ENCODE results near the gene RIMBP2.

RIMBP2 gene

DNA sequence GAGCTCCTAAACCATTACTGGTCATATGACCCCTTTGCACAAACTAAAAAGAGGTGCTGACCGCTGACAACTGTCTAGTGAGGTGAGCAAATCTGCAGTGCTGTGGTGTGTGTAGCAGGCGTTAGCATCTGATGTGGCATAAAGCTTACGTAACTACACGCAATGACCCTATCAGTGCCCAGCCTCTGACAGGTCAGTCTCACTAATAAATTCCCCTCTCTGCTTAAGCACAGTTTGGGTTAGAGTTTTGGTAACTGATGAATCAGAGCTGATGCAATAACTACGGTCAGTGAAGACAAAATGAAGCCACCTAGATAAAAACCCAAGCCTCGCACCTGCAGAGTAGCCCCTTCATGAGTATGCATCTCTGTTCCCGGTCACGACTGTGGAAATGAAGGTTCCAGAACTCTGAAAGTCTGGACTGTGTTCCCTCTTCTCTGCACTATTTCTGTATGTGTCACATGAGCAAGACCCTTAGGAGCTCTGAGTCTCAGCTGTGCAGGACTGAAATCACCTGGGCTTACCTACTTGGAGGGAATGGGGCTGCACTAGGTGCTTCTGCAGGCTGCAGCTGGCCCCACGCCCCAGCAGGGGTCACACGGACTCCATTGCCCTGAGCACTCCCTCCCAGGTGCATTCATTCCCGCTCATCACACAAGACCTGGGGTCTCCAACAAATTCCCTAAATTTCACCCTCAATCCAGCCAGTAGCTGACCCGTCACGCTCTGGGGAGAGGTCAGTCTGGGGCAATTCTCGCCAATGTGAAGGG lies 54.4 kb downstream of the RIMBP2 start:
- no peaks in the 10 kb centered on the region for H3K27me3 ChIP-seq (ENCODE audit: control insufficient read depth, insufficient read depth, low read length)

DNA sequence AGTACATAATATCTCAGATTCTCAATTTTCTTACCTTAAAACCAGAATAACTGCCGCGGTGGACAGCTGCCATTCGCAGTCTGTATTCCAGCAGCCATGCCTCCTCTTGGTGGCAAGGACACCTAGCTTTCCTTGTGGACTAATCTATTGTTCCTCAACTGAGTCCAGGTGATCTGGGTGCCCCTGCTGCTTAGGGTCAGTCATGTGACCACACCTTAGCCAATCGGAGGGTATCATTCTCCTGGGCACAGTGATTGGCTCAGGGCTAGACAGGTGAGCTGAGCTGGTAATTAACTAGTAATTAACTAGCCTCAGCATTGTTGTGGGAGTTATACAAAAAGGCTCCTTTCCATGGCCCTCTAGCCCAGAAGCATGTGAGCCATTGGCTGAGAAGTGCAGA lies 55.0 kb downstream of the RIMBP2 start:
- no peaks in the 10 kb centered on the region for H3K9me3 ChIP-seq (ENCODE audit: control insufficient read depth, low read depth, low read length)
- H3K27ac ChIP-seq (ENCODE audit: low read length), result no peak overlapping the region
- no peak overlapping the region for H3K4me3 ChIP-seq (ENCODE audit: low read length)

More for the DNA sequence above, 54.4 kb downstream of the RIMBP2 start:
- Histone ChIP-seq H3K4me1 (ENCODE audit: control insufficient read depth, low read depth, low read length) (no peaks in the 10 kb centered on the region), H3K27ac (ENCODE audit: low read length) (no peak overlapping the region), H3K36me3 (ENCODE audit: control insufficient read depth, low read depth, low read length) (no peaks in the 10 kb centered on the region), H3K4me3 (ENCODE audit: low read length) (no peak overlapping the region), H3K9me3 (ENCODE audit: control insufficient read depth, low read depth, low read length) (no peaks in the 10 kb centered on the region), H3K9ac (ENCODE audit: low read length) (no peak overlapping the region)

DNA sequence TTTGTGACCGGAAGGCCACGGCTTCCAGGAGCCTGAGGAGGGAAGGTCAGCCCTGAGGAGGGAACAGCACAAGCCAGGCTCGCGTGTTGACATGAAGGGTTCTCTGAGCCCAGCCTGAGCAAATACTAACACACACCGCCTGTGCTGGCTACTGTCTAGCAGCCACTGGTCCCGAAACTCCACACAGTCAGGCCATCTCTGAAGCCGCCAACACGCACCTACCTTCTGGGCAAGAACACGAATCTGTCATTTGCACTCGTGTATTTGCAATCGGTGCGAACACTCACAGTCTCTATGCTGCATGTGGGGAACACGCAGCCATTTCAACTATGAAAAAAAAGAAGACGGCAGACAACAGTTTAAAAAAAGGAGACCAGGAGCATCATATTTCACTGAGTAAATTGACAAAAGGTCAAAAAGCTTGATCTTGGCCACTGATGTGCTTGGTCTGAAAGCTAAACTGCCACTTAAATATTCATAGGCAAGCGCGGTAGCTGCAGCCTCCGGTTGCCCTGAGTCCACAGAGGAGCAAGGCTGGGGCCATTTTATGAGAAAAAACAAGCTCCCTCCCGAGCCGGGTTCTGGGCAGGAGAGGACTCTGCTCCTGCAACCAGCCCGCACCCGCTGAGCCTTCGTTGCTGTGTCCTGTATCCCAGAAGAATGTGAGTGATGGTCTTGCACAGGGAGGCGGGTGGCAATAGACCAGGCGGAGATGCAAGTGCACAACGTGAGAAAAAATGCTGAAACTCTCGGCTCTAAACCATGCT lies 57.8 kb downstream of the RIMBP2 start:
- H3K27me3 ChIP-seq (ENCODE audit: control insufficient read depth, insufficient read depth, low read length), result no peaks in the 10 kb centered on the region
- no peak overlapping the region for H3K27ac ChIP-seq (ENCODE audit: low read length)
- peaks cover 3% of the 10 kb centered on the region for H3K9me3 ChIP-seq (ENCODE audit: control insufficient read depth, low read depth, low read length)
- no peaks in the 10 kb centered on the region for H3K36me3 ChIP-seq (ENCODE audit: control insufficient read depth, low read depth, low read length)
- H3K9ac ChIP-seq (ENCODE audit: low read length), result no peak overlapping the region
- H3K4me3 ChIP-seq (ENCODE audit: low read length), result no peak overlapping the region
- no peaks in the 10 kb centered on the region for H3K4me1 ChIP-seq (ENCODE audit: control insufficient read depth, low read depth, low read length)

More for the DNA sequence above, 55.0 kb downstream of the RIMBP2 start:
- H3K36me3 ChIP-seq (ENCODE audit: control insufficient read depth, low read depth, low read length), result no peaks in the 10 kb centered on the region
- H3K4me1 ChIP-seq (ENCODE audit: control insufficient read depth, low read depth, low read length), result no peaks in the 10 kb centered on the region
- no peaks in the 10 kb centered on the region for H3K27me3 ChIP-seq (ENCODE audit: control insufficient read depth, insufficient read depth, low read length)
- no peak overlapping the region for H3K9ac ChIP-seq (ENCODE audit: low read length)

DNA sequence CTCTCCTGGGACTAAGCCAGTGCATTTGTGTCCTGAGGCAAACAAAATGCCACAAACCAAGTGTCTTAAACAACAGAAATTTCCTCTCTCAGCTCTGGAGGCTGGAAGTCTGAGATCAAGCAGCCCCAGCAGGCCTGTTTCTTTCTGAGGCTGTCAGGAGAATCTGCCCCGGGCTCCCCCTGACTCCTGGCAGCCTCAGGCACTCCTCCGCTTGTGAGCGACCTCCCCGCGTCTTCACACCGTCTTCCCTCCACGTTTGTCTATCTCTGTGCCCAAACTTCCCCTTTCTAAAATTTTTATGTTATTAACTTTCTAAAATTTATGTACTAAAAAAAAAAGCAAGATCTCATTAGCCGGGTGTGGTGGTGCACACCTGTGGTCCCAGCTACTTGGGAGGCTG lies 59.7 kb downstream of the RIMBP2 start:
- no peaks in the 10 kb centered on the region for H3K27me3 ChIP-seq (ENCODE audit: control insufficient read depth, insufficient read depth, low read length)
- no peak overlapping the region for H3K9ac ChIP-seq (ENCODE audit: low read length)
- no peak overlapping the region for H3K4me3 ChIP-seq (ENCODE audit: low read length)
- H3K9me3 ChIP-seq (ENCODE audit: control insufficient read depth, low read depth, low read length), result peaks cover 3% of the 10 kb centered on the region
- no peak overlapping the region for H3K27ac ChIP-seq (ENCODE audit: low read length)
- H3K36me3 ChIP-seq (ENCODE audit: control insufficient read depth, low read depth, low read length), result no peaks in the 10 kb centered on the region
- H3K4me1 ChIP-seq (ENCODE audit: control insufficient read depth, low read depth, low read length), result no peaks in the 10 kb centered on the region

DNA sequence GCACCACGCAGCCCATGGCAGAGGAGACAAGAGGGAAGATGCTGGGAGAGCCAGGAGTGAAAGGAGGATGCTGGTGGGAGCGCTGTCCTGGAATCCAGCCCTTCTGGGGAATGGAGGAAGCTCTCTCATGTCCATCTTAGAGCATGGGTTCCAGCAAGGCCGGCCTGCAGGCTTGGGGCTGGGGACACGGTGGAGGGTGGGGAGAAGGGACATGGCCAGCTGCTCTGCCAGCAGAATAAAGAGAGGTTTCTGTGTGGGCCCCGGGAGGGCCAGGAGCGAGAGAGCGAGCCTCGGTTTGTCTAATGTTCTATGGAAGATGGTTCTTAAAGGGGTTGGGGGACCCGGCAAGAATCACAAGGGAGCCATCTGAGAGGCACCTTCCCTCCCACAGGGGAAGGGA lies 60.2 kb downstream of the RIMBP2 start:
- Histone ChIP-seq H3K4me1 (ENCODE audit: control insufficient read depth, low read depth, low read length) (no peaks in the 10 kb centered on the region), H3K27me3 (ENCODE audit: control insufficient read depth, insufficient read depth, low read length) (no peaks in the 10 kb centered on the region), H3K4me3 (ENCODE audit: low read length) (no peak overlapping the region), H3K9me3 (ENCODE audit: control insufficient read depth, low read depth, low read length) (peaks cover 3% of the 10 kb centered on the region), H3K9ac (ENCODE audit: low read length) (no peak overlapping the region), H3K36me3 (ENCODE audit: control insufficient read depth, low read depth, low read length) (no peaks in the 10 kb centered on the region), H3K27ac (ENCODE audit: low read length) (no peak overlapping the region)

DNA sequence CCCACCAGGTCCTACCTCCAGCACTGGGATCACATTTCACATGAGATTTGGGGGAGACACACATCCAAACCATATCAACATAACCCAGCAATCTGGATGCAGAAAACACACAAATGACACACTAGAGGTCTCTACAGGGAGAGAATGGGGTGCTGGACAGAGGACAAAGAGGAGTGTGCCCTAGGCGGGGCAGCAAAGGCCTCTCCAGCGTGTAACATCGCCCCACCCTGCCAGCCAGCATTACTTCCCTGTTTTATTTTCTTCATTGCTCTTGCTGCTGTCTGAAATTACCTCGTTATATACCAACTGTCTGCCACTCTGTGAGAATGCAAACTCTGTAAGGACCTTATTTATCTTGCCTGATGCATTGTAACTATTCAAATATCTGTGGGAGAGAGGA lies 61.1 kb downstream of the RIMBP2 start:
- Histone ChIP-seq H3K9me3 (ENCODE audit: control insufficient read depth, low read depth, low read length) (peaks cover 3% of the 10 kb centered on the region), H3K9ac (ENCODE audit: low read length) (no peak overlapping the region)

DNA sequence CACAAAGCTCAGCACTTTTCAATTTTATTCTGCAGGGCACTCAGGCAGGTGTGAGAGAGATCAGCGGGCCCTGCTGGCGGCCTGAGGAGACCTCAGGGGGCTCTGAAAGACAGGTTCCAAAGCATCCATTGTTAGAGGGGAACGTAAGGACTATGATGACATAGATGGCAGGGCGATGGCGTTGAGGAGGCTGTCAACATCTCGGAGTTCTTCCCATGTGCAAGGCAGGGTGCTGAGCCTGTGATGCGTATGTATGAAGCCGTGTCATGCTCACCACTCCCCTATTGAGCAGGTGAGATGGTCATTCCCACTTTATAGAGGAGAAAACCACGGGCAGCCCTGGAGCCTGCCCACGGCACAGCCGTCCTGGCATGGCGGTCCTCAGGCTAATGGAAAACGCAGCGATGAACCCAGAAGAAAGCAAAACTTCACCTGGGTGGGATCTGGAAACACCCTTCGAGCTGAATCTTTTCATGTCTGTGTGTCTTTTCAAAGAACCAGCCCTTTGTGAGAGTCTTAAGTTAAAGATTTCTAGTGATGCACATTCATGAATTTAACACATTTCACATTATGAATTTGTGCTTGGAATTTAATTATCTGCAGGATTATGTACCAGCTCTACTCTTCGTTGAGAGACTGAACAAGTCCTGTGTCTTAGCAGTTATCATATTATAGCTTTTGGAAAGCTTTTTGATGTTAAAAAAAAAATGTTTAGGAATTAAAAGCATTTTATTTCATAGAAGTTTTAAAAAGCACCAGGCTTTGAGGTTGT lies 64.7 kb downstream of the RIMBP2 start:
- no peak overlapping the region for H3K27ac ChIP-seq (ENCODE audit: low read length)
- no peak overlapping the region for H3K9ac ChIP-seq (ENCODE audit: low read length)
- no peak overlapping the region for H3K4me3 ChIP-seq (ENCODE audit: low read length)
- peaks cover 5% of the 10 kb centered on the region for H3K4me1 ChIP-seq (ENCODE audit: control insufficient read depth, low read depth, low read length)
- H3K9me3 ChIP-seq (ENCODE audit: control insufficient read depth, low read depth, low read length), result peaks cover 3% of the 10 kb centered on the region
- no peaks in the 10 kb centered on the region for H3K27me3 ChIP-seq (ENCODE audit: control insufficient read depth, insufficient read depth, low read length)
- H3K36me3 ChIP-seq (ENCODE audit: control insufficient read depth, low read depth, low read length), result no peaks in the 10 kb centered on the region

More for the DNA sequence above, 61.1 kb downstream of the RIMBP2 start:
- H3K4me3 ChIP-seq (ENCODE audit: low read length), result no peak overlapping the region
- H3K27ac ChIP-seq (ENCODE audit: low read length), result no peak overlapping the region
- no peaks in the 10 kb centered on the region for H3K36me3 ChIP-seq (ENCODE audit: control insufficient read depth, low read depth, low read length)
- peaks cover 5% of the 10 kb centered on the region for H3K4me1 ChIP-seq (ENCODE audit: control insufficient read depth, low read depth, low read length)
- H3K27me3 ChIP-seq (ENCODE audit: control insufficient read depth, insufficient read depth, low read length), result no peaks in the 10 kb centered on the region

DNA sequence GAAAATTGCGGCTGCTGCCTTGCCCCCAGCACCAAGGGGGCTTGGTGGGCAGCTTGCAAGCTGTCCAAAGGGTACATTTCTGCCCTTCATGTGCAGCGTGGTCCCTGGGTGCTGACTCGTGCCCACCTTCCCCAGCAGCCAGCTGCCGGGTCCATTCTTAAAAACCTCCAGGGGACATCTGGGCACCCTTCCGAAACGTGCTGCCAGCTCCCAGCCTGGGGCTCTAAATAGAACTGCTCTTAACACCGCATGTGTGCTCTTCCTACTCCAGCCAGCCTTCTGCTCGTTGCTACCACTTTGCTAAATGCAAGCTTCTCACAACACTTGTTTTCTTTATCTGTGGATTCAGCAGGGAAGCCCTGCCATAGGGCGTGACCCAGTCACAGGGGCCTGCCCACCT lies 66.0 kb downstream of the RIMBP2 start:
- no peak overlapping the region for H3K9ac ChIP-seq (ENCODE audit: low read length)
- peaks cover 3% of the 10 kb centered on the region for H3K9me3 ChIP-seq (ENCODE audit: control insufficient read depth, low read depth, low read length)
- H3K4me3 ChIP-seq (ENCODE audit: low read length), result no peak overlapping the region
- no peak overlapping the region for H3K27ac ChIP-seq (ENCODE audit: low read length)
- peaks cover 5% of the 10 kb centered on the region for H3K4me1 ChIP-seq (ENCODE audit: control insufficient read depth, low read depth, low read length)
- H3K36me3 ChIP-seq (ENCODE audit: control insufficient read depth, low read depth, low read length), result no peaks in the 10 kb centered on the region
- no peaks in the 10 kb centered on the region for H3K27me3 ChIP-seq (ENCODE audit: control insufficient read depth, insufficient read depth, low read length)

DNA sequence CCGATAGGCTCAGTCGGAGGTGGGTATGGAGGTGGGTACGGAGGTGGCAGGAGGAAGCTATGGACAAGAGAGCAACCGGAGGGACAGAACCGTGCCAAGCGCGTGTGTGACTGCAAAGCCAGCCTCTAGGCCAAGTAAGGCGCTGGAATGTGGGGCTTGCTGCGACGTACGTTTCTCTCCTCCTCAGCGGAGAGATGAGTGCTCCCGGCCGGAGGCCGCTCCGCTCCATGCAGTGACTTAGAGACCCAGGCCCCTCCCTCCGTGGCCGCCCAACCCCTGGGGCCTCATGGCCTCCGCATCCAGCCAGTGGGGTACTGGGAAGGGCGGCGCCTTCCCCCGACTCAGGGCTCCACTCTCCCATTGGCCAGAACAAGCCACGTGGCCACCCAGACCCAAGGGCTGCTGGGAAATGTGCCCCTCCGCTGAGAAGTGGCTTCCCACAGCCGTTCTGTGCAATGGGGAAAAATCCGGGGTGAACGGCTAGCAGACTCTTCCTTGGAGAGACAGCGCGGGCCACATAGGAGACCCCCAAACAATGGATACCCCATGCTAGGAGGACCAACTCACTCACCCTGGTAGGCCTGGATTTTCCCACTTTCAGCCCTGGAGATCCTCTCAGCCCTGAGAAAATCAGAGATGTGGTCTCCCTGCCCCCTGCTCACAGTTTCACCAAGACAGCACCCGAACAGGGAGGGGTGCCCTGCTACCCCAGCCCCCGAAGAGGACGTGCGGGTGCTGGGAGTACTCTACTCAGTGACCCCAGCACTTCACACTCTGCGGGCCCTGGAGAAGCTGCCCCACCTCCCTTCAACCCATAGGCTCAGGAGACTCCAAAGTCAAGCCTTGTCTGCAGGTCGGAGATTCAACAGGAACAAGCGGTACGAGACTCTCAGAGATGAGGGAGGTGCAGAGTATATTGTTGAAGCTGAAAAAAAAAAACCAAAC lies 66.7 kb downstream of the RIMBP2 start:
- Histone ChIP-seq H3K4me1 (ENCODE audit: control insufficient read depth, low read depth, low read length) (peaks cover 5% of the 10 kb centered on the region), H3K36me3 (ENCODE audit: control insufficient read depth, low read depth, low read length) (no peaks in the 10 kb centered on the region), H3K4me3 (ENCODE audit: low read length) (no peak overlapping the region), H3K27me3 (ENCODE audit: control insufficient read depth, insufficient read depth, low read length) (no peaks in the 10 kb centered on the region), H3K9ac (ENCODE audit: low read length) (no peak overlapping the region), H3K27ac (ENCODE audit: low read length) (no peak overlapping the region), H3K9me3 (ENCODE audit: control insufficient read depth, low read depth, low read length) (peaks cover 3% of the 10 kb centered on the region)

DNA sequence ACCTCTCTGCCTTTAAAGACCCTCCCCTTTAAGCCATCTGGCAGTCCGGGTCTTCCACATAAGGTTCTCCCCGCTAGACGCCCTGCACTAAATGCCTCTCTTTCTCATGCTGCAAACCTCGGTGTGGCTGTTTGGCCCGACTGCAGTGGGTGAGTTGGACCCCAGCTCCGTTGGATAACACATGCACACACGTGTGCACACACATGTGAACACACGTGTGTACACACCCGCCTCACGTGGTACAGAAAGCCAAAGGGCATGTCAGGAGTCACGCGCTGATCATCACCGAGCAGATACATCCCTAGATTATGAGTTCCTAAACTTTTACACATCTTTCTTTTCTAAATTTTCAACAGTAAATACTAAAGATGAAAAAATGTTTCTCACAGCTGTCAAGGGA lies 68.3 kb downstream of the RIMBP2 start:
- Histone ChIP-seq H3K4me3 (ENCODE audit: low read length) (no peak overlapping the region), H3K4me1 (ENCODE audit: control insufficient read depth, low read depth, low read length) (peaks cover 5% of the 10 kb centered on the region), H3K9ac (ENCODE audit: low read length) (no peak overlapping the region), H3K9me3 (ENCODE audit: control insufficient read depth, low read depth, low read length) (no peaks in the 10 kb centered on the region), H3K27me3 (ENCODE audit: control insufficient read depth, insufficient read depth, low read length) (no peaks in the 10 kb centered on the region), H3K27ac (ENCODE audit: low read length) (no peak overlapping the region), H3K36me3 (ENCODE audit: control insufficient read depth, low read depth, low read length) (no peaks in the 10 kb centered on the region)
